Naive B cell (primary cell): ENCODE measurements around the gene PRAME. TPM values are rescaled to one million over a fixed set of nuclear protein-coding genes. Genes with fewer than 3 reads are reported as not detected.
"Not testable (repeated sequence)": the region's sequence is repeated elsewhere in the genome, so short reads cannot be mapped to it uniquely, and the experiment has no call there.

Experiments used
- ATAC-seq, 2 donors: fragments of 150-1000 bp; cut with Tn5 transposase; 2 replicates each; pipeline ENCODE4 v1.10.0; 2021; ENCODE audit warnings: low read depth in 2 of 2, mild to moderate bottlenecking in 2 of 2, moderate library complexity in 2 of 2
- DNase-seq: peaks from one replicate; pipeline ENCODE4 v3.0.0; 2022
- H3K27ac Mint-ChIP-seq, 6 donors: one replicate each; pipeline ENCODE4 v1.8.0; 2020 to 2022; ENCODE audit warnings: mild to moderate bottlenecking in 6 of 6, mixed read lengths in 6 of 6, moderate library complexity in 5 of 6, inconsistent platforms in 2 of 6
- H3K27me3 Mint-ChIP-seq, 3 donors: one replicate each; pipeline ENCODE4 v1.8.0; 2021 to 2022; ENCODE audit warnings: mixed read lengths in 3 of 3, mild to moderate bottlenecking in 1 of 3
- H3K36me3 Mint-ChIP-seq, 2 donors: one replicate each; pipeline ENCODE4 v1.8.0; 2020 to 2022; ENCODE audit warnings: mixed read lengths in 2 of 2, inconsistent platforms in 1 of 2, mild to moderate bottlenecking in 1 of 2
- H3K4me1 Mint-ChIP-seq, 3 donors: one replicate each; pipeline ENCODE4 v1.8.0; 2020 to 2022; ENCODE audit warnings: mixed read lengths in 3 of 3, inconsistent platforms in 1 of 3, mild to moderate bottlenecking in 1 of 3, moderate library complexity in 1 of 3
- H3K4me3 Mint-ChIP-seq, 8 donors: one replicate each; pipeline ENCODE4 v1.8.0; 2020 to 2022; ENCODE audit warnings: mild to moderate bottlenecking in 8 of 8, mixed read lengths in 8 of 8, moderate library complexity in 8 of 8, inconsistent platforms in 2 of 8
- H3K9me3 Mint-ChIP-seq, 7 donors: one replicate each; pipeline ENCODE4 v1.8.0; 2020 to 2022; ENCODE audit warnings: mixed read lengths in 7 of 7, mild to moderate bottlenecking in 5 of 7, inconsistent platforms in 2 of 7, moderate library complexity in 1 of 7
- polyA plus RNA-seq, 6 donors: library from polyadenylated mRNA; unstranded; fragments of 300-500 nt; fragmentation: Illumina TruSeq; gene quantifications; one replicate each; pipeline ENCODE4 v1.2.3, GENCODE V29; 2021; ENCODE audit warnings: low read depth in 6 of 6

The PRAME gene
- polyA plus RNA-seq, 6 donors from 2014 or later = not detected

DNA sequence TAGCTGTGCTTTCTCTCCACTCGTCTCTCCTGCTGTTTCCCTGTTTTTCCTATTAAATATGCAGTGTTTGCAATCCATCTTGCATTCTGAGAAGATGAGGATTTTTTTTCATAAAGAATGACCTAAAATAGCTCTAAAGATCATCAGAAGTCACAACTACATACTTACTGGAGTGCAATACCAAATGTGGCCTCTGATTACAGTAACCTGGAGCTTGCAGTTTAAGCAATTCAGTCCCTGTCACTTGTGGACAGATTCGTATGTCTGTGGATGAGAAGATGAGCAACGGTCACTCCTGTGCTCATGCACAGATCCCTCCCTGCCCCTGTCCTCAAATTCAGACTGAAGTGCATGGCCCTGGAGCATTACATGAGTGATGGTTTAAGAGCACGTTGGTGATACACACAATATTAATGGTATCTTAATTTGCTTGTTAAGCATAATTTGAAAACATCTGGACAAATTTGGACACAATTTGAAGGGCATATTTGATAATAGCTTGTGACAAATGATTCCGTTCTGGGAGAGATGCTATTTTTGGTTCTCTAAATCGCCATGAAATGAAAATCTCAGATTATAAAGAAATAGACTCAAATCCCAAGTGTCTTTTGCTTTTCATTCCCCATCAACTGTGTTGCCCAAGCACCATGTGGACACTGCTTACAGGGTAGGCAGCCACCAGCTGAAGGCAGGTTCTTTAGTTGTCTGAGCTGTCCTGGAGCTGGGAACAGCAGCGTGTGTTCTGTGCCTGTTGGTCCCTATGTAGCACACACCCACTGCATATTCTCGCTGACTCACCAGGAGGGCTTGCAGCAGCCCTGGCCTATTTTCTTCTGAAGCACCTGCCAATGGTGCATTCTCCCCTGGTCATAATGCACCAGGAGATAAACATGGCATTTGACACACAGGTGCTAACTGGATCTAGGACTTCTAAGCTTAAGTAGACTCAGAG is 32.6 kb upstream of the PRAME start:
- H3K27ac Mint-ChIP-seq = no peak overlapping the region
- H3K36me3 Mint-ChIP-seq = no peaks in the 10 kb centered on the region
- H3K27me3 Mint-ChIP-seq = no peaks in the 10 kb centered on the region
- peaks cover 21 to 30% (median 27%) of the 10 kb centered on the region in 3 donors for H3K4me1 Mint-ChIP-seq
- DNase-seq = no peak
- H3K4me3 Mint-ChIP-seq = no peak overlapping the region
- ATAC-seq = no peak
- H3K9me3 Mint-ChIP-seq = no peaks in the 10 kb centered on the region

DNA sequence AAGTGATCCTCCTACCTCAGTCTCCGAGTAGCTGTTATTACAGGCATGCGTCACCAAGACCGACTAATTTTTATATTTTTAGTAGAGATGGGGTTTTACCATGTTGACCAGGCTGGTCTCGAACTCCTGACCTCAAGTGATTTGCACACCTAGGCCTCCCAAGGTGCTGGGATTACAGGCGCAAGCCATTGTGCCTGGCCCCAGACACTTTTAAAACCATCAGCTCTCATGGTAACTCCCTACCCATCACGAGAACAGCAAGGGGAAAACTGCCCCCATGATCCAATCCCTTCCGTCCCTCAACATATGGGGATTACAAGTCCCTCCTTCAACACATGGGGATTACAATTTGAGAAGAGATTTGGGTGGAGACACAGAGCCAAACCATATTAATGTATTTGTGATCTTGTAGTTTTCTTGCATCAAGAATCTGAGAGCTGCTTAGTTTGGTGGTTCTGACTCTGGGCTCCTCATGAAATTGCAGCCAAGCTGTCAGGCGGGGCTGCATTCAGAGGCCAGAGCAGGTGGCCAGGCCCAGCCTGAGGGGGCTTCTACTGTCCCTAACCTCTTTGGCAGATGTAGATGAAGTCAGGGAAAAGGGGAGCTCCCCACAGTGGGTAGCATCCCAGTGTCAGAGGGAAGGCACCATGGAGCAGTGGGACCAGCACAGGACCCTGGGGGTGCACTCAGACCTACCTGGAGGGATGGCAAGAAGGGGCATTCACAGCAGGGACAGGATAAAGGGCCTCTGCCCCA is 31.2 kb upstream of the PRAME start:
- ATAC-seq = no peak
- no peak for DNase-seq
- Mint-ChIP-seq H3K4me3 (no peak overlapping the region), H3K4me1 (peaks cover 31 to 41% (median 40%) of the 10 kb centered on the region in 3 donors), H3K27ac (peak overlapping the region in 1 of 6 donors; percentile 77), H3K27me3 (no peaks in the 10 kb centered on the region), H3K9me3 (no peaks in the 10 kb centered on the region), H3K36me3 (no peaks in the 10 kb centered on the region)

DNA sequence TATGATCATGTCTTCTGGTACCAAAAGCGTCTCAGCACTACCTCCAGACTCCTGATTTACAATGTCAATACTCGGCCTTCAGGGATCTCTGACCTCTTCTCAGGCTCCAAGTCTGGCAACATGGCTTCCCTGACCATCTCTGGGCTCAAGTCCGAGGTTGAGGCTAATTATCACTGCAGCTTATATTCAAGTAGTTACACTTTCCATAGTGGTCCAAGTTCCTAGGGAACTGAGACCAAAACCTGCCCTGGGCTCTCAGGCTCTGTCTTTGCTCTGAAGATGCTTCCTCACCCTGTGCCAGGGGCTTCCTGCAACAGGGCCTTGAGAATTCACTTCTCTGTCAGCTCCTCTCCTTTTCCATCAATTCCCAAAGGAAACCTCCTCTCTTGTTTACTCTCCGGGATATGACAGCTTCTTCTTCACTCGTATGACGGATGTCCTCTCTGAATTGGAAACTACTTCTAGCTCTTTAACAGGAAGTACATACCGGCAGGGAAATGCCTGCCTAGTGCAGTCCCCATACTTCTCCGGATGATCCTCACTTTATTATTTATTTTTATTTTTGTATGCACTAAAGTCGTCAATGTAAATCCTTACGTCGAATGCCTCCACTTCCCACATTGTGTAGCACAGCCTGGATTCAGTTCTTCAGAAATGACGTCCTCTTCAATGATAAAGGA is 29.6 kb upstream of the PRAME start:
- peak; percentile 34 to 58 for ATAC-seq
- no peaks in the 10 kb centered on the region for H3K27me3 Mint-ChIP-seq
- H3K4me1 Mint-ChIP-seq = peaks cover 26 to 38% (median 35%) of the 10 kb centered on the region in 3 donors
- H3K27ac Mint-ChIP-seq = peak overlapping the region in 4 of 6 donors; percentile 3 to 68 (median 18)
- no peak for DNase-seq
- H3K4me3 Mint-ChIP-seq = peak overlapping the region in 5 of 8 donors; percentile 20 to 69 (median 55)
- no peaks in the 10 kb centered on the region for H3K36me3 Mint-ChIP-seq
- no peaks in the 10 kb centered on the region for H3K9me3 Mint-ChIP-seq

DNA sequence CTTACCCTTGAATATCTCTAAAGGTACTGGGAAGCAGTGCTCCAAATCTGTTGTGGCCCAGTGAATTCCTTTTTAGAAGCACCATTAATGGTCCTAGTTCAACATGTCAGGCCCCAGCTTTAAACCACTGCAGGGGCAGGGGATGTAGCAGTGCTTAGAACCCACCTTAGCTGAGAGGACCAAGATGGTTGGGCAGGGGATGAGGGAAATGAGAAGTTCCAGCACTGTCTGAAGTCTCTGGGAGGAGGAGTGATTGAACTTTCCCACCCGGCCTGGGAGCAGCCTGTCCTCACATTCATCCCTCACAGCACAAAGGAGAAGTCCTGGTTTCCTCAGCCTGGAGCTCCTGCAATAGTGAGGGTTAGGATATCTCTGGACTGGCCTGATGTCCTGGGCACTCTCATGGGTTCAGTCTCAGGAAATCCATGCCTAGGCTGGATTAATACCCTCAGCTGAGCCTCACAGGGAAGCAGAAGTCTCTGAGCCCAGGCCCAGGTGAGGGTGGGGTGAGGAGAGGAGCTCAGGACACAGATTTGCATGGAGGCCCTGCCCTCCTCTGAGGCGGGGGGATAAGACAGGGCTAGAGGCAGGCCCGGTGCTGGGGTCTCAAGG is 28.6 kb upstream of the PRAME start:
- no peaks in the 10 kb centered on the region for H3K36me3 Mint-ChIP-seq
- H3K4me3 Mint-ChIP-seq = no peak overlapping the region
- no peaks in the 10 kb centered on the region for H3K9me3 Mint-ChIP-seq
- ATAC-seq = no peak
- H3K27me3 Mint-ChIP-seq = no peaks in the 10 kb centered on the region
- H3K4me1 Mint-ChIP-seq = peaks cover 26 to 38% (median 35%) of the 10 kb centered on the region in 3 donors
- no peak for DNase-seq
- no peak overlapping the region for H3K27ac Mint-ChIP-seq

DNA sequence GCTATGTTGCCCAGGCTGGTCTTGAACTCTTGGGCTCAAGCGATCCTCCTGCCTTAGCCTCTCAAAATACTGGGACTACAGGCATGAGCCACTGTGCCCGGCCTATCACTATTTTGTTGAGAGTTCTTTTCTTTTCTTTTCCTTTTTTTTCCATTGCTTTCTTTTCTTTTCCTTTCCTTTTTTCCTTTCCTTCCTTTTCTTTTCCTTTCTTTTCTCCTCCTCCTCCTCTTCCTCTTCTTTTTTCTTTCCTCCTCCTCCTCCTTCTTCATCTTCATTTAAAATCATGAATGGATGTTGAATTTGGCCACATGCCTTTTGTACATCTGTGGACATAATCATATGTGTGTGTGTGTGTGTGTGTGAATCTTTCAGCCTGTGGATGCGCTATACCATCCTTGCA is 25.7 kb upstream of the PRAME start:
- Mint-ChIP-seq H3K9me3 (no peaks in the 10 kb centered on the region), H3K4me1 (peaks cover 26 to 38% (median 35%) of the 10 kb centered on the region in 3 donors), H3K27me3 (no peaks in the 10 kb centered on the region), H3K4me3 (no peak overlapping the region), H3K27ac (no peak overlapping the region), H3K36me3 (no peaks in the 10 kb centered on the region)
- DNase-seq (no peak), ATAC-seq (no peak)

DNA sequence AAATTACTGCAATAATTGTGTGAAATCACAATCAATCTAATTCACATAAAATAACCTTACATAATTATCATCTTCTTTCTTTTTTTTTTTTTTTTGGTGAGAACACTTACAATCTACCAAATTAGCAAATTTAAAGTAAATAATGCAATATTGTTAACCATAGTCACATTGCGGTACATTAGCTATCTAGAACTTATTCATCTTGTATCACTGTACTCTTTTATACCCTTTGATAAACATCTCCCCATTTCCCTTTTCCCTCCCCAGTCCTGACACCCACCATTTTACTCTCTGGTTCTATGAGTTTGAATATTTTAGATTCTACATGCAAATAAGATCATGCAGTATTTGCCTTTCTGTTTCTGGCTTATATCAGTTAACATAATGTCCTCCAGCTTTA is 24.0 kb upstream of the PRAME start:
- Mint-ChIP-seq H3K4me1 (peaks cover 18 to 34% (median 33%) of the 10 kb centered on the region in 3 donors), H3K36me3 (no peaks in the 10 kb centered on the region), H3K9me3 (no peaks in the 10 kb centered on the region), H3K4me3 (no peak overlapping the region), H3K27ac (peak overlapping the region in 1 of 6 donors; percentile 79), H3K27me3 (no peaks in the 10 kb centered on the region)
- DNase-seq (no peak), ATAC-seq (no peak)

DNA sequence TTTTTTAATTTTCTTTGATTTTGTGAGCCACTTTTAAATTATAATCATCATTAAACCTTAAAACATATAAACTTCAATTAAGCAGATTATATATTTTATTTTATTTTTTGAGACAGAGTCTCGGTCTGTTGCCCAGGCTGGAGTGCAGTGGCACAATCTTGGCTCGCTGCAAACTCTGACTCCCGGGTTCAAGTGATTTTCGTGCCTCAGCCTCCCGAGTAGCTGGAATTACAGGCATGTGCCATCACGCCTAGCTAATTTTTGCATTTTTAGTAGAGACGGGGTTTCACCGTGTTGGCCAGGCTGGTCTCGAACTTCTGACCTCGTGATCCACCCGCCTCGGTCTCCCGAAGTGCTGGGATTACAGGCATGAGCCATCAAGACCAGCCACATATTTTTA is 22.5 kb upstream of the PRAME start:
- H3K27me3 Mint-ChIP-seq, H3K36me3 Mint-ChIP-seq, ATAC-seq, DNase-seq, H3K9me3 Mint-ChIP-seq, H3K4me3 Mint-ChIP-seq, H3K27ac Mint-ChIP-seq: not testable (repeated sequence)
- H3K4me1 Mint-ChIP-seq = peaks cover 13 to 24% (median 21%) of the 10 kb centered on the region in 3 donors

DNA sequence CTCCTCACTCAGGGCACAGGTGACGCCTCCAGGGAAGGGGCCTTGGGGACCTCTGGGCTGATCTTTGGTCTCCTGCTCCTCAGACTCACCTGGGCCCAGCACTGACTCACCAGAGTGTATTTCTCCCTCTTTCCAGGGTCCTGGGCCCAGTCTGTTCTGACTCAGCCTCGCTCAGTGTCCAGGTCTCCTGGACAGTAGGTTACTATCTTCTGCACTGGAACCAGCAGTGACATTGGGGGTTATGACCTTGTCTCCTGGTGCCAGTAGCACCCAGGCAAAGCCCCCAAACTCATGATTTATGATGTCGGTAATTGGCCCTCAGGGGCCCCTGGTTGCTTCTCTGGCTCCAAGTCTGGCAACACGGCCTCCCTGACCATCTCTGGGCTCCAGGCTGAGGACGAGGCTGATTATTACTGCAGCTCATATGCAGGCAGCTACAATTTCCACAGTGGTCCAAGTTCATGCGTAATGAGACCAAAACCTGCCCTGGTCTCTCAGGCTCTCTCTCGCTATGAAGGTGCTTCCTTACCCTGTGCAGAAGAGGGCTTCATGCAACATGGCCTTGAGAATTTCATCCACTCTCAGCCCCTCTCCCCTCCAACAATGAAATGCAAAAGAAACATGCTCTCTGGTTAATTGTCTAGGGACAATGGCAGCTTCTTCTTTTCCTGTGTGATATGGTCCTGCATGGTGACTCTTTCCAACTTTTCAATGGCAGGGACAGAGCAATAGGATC is 21.0 kb upstream of the PRAME start:
- Mint-ChIP-seq H3K27ac (peak overlapping the region in 1 of 6 donors; percentile 36), H3K4me3 (peak overlapping the region in 1 of 8 donors; percentile 37)

DNA sequence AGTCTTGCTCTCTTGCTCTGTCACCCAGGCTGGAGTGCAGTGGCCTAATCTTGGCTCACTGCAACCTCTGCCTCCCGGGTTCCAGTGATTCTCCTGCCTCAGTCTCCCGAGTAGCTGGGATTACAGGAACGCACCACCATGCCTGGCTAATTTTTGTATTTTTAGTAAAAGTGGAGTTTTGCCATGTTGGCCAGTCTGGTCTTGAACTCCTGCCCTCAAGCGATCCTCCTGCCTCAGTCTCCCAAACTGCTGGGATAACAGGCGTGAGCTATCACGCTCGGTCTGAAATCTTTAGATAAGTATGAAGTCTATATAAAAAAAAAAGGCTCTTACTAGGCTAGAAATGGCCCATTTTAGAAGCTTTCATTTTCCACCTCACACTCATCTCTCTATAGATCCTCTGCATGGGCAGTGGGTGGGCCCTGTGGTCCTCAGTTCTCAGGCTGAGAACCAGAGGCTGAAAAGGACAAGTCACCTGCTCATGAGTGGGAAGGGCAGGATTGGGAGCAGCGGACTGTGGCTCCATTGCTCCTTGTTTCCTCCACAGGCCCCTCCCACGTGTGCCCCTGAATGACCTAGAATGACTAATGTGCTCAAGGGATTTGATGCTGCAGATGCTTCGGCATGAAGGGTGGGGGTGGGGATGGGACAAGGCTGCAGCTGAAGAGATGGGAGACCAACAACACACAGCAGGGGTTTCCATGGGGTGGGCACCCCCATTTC is 19.8 kb upstream of the PRAME start:
- Mint-ChIP-seq H3K4me3 (peak overlapping the region in 2 of 8 donors; percentile 59 to 76), H3K4me1 (peaks cover 4 to 14% (median 7%) of the 10 kb centered on the region in 3 donors), H3K27ac (peak overlapping the region in 3 of 6 donors; percentile 45 to 54 (median 54)), H3K36me3 (no peaks in the 10 kb centered on the region), H3K27me3 (no peaks in the 10 kb centered on the region), H3K9me3 (peaks cover 0 to 4% (median 0%) of the 10 kb centered on the region in 7 donors)
- no peak for ATAC-seq
- no peak for DNase-seq

More for the DNA sequence above, 21.0 kb upstream of the PRAME start:
- no peaks in the 10 kb centered on the region for H3K36me3 Mint-ChIP-seq
- no peaks in the 10 kb centered on the region for H3K27me3 Mint-ChIP-seq
- no peaks in the 10 kb centered on the region for H3K9me3 Mint-ChIP-seq
- no peak for DNase-seq
- peaks cover 4 to 14% (median 10%) of the 10 kb centered on the region in 3 donors for H3K4me1 Mint-ChIP-seq
- ATAC-seq = no peak

DNA sequence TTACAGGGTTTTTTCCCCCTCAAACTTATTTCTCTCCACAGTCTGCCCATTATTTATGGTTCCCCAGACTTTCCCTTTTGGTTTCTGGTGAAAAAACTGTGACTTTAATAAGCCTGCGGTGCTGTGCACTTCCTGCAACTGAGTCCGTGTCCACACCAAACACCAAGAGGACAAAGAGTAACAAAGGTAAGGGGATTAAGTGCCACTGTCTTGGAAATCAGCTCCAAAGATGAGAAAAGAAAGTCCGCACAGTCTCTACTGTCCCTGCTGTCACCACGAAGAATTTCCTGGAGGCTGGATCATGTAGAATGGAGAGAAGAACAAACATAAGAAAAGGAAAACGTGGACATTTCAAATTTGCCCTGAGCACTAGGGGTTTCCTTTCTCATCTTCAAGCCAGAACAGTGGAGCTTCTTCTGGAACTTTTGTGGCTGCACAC is 17.9 kb upstream of the PRAME start:
- Mint-ChIP-seq H3K36me3 (no peaks in the 10 kb centered on the region), H3K4me3 (no peak overlapping the region), H3K27me3 (peaks cover 2 to 4% (median 3%) of the 10 kb centered on the region in 3 donors), H3K9me3 (peaks cover 0 to 4% (median 0%) of the 10 kb centered on the region in 7 donors), H3K27ac (no peak overlapping the region), H3K4me1 (peaks cover 4 to 14% (median 7%) of the 10 kb centered on the region in 3 donors)
- DNase-seq (no peak), ATAC-seq (no peak)

DNA sequence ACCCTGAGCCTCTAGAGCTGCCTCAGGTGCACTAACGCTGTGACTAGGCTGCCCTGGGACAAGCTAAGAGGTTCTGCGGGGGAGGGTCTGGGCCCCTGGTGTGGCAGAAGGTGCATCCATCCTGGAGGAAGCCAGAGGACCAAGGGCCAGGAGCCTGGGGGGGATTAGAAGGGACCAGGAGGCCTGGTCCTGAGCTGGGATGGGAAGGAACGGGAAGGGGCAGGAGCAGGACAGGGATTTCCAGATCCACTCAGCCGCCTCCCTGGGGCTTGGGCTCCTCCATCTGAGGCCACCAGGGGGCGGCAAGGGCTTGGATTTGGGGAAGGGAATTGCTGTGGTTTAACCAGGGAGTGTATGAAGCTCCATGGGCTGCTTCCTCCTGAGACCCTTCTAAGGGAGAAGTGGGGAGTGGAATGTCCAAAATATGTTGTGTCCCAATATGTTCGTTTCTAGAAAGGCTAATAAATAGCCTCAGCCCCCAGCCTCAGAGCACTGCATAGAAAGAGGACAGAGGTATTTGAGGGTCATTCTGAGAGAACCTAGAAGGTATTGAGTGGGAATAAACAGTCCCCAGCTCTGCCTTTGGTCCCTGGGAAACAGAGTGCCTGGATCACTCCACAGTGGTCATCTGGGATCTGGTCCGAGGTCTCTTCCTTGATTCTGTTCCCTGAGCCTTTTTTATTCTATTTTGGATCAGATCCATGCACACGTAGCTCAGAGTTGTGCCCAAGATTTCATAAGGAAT is 17.4 kb upstream of the PRAME start:
- Mint-ChIP-seq H3K4me1 (peaks cover 4 to 14% (median 7%) of the 10 kb centered on the region in 3 donors), H3K36me3 (no peaks in the 10 kb centered on the region), H3K27ac (peak overlapping the region in 2 of 6 donors; percentile 6 to 38), H3K4me3 (no peak overlapping the region), H3K9me3 (peaks cover 0 to 4% (median 0%) of the 10 kb centered on the region in 7 donors), H3K27me3 (peaks cover 6 to 8% (median 8%) of the 10 kb centered on the region in 3 donors)
- ATAC-seq = peak; percentile 54 to 73
- DNase-seq = peak; percentile 27
